ENCODE data around the gene WDR35. TPM values are rescaled to one million over a fixed set of nuclear protein-coding genes. Genes with fewer than 3 reads are reported as not detected.

WDR35 gene
- total RNA-seq, 2 donors from 2014 or later, result 5.1 to 14.3 TPM

DNA sequence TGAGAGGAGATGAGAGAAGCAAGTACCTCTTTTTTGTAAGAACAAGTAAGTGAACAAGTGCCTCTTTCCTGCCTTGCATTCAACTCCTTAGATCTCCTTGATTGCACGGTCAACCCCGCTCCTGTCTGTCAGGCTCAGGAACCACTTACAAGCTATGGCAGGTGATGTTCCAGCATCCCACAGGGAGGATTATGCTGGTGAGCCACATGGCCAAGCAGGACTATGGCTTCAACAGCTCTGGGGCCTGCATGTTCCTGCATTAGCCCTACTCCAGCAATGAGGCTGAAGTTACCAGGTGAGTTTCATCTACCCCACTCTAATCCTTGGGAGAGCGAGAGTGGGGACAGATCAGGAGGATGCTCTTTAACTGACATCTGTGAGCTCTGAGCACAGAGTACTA lies 117.6 kb downstream of the WDR35 start:
- Histone ChIP-seq H3K27me3 (replicated peaks; ENCODE audit: insufficient read depth) (no peaks in the 10 kb centered on the region), H3K27ac (no peak overlapping the region), H3K36me3 (no peaks in the 10 kb centered on the region), H3K4me3 (no peak overlapping the region), H3K4me1 (ENCODE audit: control insufficient read depth in 1 of 2, low read depth in 2 of 2) (peaks cover 3 to 12% of the 10 kb centered on the region in 2 donors), H3K9me3 (no peaks in the 10 kb centered on the region)
- DNase-seq (ENCODE audit: low spot score) (no peak), ATAC-seq (ENCODE audit: insufficient number of reproducible peaks, low FRiP score, low read depth) (no peak)
- no peak for TF ChIP-seq CTCF (IDR thresholded peaks at IDR 0.05)

- no peak overlapping the region for H3K4me3 ChIP-seq
- no peaks in the 10 kb centered on the region for H3K36me3 ChIP-seq
- DNase-seq (ENCODE audit: low spot score), result no peak
- peaks cover 3 to 12% of the 10 kb centered on the region in 2 donors for H3K4me1 ChIP-seq (ENCODE audit: control insufficient read depth in 1 of 2, low read depth in 2 of 2)
- no peak for ATAC-seq (ENCODE audit: insufficient number of reproducible peaks, low FRiP score, low read depth)
- H3K27ac ChIP-seq, result no peak overlapping the region
- no peaks in the 10 kb centered on the region for H3K9me3 ChIP-seq
- no peaks in the 10 kb centered on the region for H3K27me3 ChIP-seq (replicated peaks; ENCODE audit: insufficient read depth)
- TF ChIP-seq CTCF (IDR thresholded peaks at IDR 0.05), result no peak
Observed at GRCh38 chr2:19871836-19872235, 118.1 kb downstream of the WDR35 start.

- Histone ChIP-seq H3K27ac (no peak overlapping the region), H3K9me3 (no peaks in the 10 kb centered on the region), H3K4me1 (ENCODE audit: control insufficient read depth in 1 of 2, low read depth in 2 of 2) (peaks cover 3 to 12% of the 10 kb centered on the region in 2 donors), H3K4me3 (no peak overlapping the region), H3K36me3 (no peaks in the 10 kb centered on the region), H3K27me3 (replicated peaks; ENCODE audit: insufficient read depth) (no peaks in the 10 kb centered on the region)
- no peak for DNase-seq (ENCODE audit: low spot score)
- no peak for ATAC-seq (ENCODE audit: insufficient number of reproducible peaks, low FRiP score, low read depth)
- no peak for TF ChIP-seq CTCF (IDR thresholded peaks at IDR 0.05)
Observed at GRCh38 chr2:19870792-19871191, 119.1 kb downstream of the WDR35 start.

DNA sequence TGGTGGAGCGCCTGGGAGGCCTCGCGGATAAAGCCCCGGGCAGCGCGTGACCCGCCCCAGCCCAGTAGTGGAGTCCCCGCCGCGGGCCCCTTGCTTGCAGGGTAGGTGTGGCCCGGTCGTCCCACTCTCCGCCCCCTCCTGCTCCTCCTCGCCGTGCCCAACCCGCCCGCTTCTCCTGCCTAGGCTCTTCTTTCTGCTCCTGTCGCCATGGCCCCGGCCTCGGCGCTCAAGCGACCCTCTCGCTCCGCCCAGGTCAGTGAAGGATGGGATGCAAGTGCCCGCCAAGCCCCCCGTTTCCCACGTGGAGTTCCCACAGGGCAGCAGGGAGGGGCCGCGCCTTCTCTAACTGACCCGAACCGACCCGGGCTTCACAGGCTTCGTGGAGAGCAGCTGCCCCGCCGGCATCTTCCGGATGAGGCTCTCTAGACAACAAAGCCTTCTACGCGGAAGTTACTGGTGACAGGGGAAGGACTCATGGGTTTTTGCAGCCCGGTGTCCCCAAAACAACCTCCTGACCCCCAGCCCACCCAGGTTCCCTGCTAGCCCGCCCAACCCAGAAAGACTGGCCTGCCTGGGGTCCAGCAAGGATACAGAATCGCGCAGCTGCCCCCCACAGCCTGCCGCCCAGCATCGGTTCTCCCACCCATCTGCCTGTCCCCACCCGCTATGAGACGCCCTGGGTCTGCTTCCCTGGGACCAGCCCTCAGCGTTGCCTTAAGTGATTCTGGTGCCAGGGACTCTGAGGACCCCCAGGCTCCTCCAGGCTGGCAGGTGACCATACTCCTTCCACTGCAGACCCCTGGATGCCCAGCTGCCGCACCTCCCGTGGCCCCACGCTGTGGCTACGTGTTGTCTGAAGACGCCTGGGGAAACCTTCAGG lies 121.0 kb downstream of the WDR35 start:
- no peak for TF ChIP-seq CTCF (IDR thresholded peaks at IDR 0.05)
- H3K4me3 ChIP-seq, result peak overlapping the region; percentile 76
- no peaks in the 10 kb centered on the region for H3K9me3 ChIP-seq
- ATAC-seq (ENCODE audit: insufficient number of reproducible peaks, low FRiP score, low read depth) (no peak), DNase-seq (ENCODE audit: low spot score) (no peak)
- peaks cover 3 to 15% of the 10 kb centered on the region in 2 donors for H3K4me1 ChIP-seq (ENCODE audit: control insufficient read depth in 1 of 2, low read depth in 2 of 2)
- H3K36me3 ChIP-seq, result no peaks in the 10 kb centered on the region
- no peaks in the 10 kb centered on the region for H3K27me3 ChIP-seq (replicated peaks; ENCODE audit: insufficient read depth)
- H3K27ac ChIP-seq, result no peak overlapping the region

- ATAC-seq (ENCODE audit: insufficient number of reproducible peaks, low FRiP score, low read depth) (no peak), DNase-seq (ENCODE audit: low spot score) (no peak)
- H3K36me3 ChIP-seq, result no peaks in the 10 kb centered on the region
- no peak overlapping the region for H3K27ac ChIP-seq
- no peaks in the 10 kb centered on the region for H3K27me3 ChIP-seq (replicated peaks; ENCODE audit: insufficient read depth)
- TF ChIP-seq CTCF (IDR thresholded peaks at IDR 0.05), result no peak
- H3K9me3 ChIP-seq, result no peaks in the 10 kb centered on the region
- H3K4me3 ChIP-seq, result peak overlapping the region; percentile 76
- H3K4me1 ChIP-seq (ENCODE audit: control insufficient read depth in 1 of 2, low read depth in 2 of 2), result peaks cover 3 to 21% of the 10 kb centered on the region in 2 donors
Observed at GRCh38 chr2:19868224-19868623, 121.7 kb downstream of the WDR35 start.

All from thoracic aorta (tissue), 2 donors.